Fibroblast of lung (primary cell): ENCODE data around the gene OGFOD2.

Experiments
- EZH2 ChIP-seq: IDR thresholded peaks from 2 replicates; pipeline ENCODE4 v1.5.1; 2012; ENCODE audit warnings: low read length, control low read depth, mild to moderate bottlenecking; ENCODE audit errors: missing control alignments
- TF ChIP-seq, protein P1 (sequence below), 2 donors: IDR thresholded peaks in 1 of 2; conservative IDR thresholded peaks in 1 of 2; 1 replicate in 1 of 2; 2 replicates in 1 of 2; pipeline ENCODE4 v1.5.1; 2011 to 2012; ENCODE audit warnings: low read length in 2 of 2, control low read depth in 1 of 2, inconsistent platforms in 1 of 2, low read depth in 1 of 2, mild to moderate bottlenecking in 1 of 2

DNA sequence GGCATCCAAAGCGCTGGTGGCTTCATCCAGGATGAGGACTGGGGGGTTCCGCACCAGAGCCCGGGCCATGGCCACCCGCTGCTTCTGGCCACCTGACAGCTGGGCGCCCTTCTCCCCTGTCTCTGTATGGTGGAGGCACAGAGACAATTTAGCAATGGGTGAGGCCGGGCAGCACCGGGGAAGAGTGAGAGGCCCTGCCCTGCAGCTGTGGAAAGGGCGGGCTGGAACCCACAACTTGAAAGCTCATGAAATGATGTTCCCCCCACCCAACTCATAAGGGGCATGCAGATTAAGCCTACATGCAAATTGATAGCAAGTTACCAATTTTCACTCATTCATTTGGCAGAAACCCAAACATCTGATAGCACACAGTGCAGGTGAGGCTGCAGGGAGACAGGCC, 42.8 kb upstream of the OGFOD2 start:
- TF ChIP-seq, protein P1, sequence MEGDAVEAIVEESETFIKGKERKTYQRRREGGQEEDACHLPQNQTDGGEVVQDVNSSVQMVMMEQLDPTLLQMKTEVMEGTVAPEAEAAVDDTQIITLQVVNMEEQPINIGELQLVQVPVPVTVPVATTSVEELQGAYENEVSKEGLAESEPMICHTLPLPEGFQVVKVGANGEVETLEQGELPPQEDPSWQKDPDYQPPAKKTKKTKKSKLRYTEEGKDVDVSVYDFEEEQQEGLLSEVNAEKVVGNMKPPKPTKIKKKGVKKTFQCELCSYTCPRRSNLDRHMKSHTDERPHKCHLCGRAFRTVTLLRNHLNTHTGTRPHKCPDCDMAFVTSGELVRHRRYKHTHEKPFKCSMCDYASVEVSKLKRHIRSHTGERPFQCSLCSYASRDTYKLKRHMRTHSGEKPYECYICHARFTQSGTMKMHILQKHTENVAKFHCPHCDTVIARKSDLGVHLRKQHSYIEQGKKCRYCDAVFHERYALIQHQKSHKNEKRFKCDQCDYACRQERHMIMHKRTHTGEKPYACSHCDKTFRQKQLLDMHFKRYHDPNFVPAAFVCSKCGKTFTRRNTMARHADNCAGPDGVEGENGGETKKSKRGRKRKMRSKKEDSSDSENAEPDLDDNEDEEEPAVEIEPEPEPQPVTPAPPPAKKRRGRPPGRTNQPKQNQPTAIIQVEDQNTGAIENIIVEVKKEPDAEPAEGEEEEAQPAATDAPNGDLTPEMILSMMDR (conservative IDR thresholded peaks at IDR 0.05 in 1 of 2, IDR thresholded peaks at IDR 0.05 in 1 of 2; ENCODE audit: low read depth in 1 of 2, low read length in 2 of 2), result no peak
- TF ChIP-seq EZH2, result no peak
